Measurements from ENCODE around the gene KCNE4.

DNA sequence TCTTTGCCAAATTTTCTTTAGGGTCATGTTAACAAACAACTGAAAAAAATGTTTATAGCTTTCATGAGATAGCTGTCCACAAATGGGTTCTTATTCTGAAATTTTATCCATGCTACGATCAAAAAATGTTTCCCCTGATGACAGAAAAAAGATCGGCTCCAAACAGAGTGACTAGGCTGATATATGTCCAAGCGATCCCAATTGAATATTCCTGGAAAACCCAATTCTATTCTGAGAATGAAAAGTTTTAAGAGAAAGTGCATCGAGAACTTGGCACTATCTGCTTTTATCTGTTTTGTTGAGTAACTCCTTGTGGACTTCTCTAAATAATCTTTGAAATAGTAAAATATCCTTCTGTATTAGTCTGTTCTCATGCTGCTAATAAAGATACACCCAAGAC is 19.1 kb downstream of the KCNE4 start:
- no peak for TF ChIP-seq POLR2A (IDR thresholded peaks at IDR 0.05)
- TF ChIP-seq, protein P1, sequence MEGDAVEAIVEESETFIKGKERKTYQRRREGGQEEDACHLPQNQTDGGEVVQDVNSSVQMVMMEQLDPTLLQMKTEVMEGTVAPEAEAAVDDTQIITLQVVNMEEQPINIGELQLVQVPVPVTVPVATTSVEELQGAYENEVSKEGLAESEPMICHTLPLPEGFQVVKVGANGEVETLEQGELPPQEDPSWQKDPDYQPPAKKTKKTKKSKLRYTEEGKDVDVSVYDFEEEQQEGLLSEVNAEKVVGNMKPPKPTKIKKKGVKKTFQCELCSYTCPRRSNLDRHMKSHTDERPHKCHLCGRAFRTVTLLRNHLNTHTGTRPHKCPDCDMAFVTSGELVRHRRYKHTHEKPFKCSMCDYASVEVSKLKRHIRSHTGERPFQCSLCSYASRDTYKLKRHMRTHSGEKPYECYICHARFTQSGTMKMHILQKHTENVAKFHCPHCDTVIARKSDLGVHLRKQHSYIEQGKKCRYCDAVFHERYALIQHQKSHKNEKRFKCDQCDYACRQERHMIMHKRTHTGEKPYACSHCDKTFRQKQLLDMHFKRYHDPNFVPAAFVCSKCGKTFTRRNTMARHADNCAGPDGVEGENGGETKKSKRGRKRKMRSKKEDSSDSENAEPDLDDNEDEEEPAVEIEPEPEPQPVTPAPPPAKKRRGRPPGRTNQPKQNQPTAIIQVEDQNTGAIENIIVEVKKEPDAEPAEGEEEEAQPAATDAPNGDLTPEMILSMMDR (IDR thresholded peaks at IDR 0.05), result no peak
